ENCODE data around the gene STAMBPL1.
A peak's percentile ranks its signal among the peaks of the same experiment; 100 is the strongest.
"Not testable (repeated sequence)": the region's sequence is repeated elsewhere in the genome, so short reads cannot be mapped to it uniquely, and the experiment has no call there.

The STAMBPL1 gene

GRCh38 chr10:88926566-88927415 is 46.7 kb downstream of the STAMBPL1 start:
- no peak for FAIRE-seq

- no peak for FAIRE-seq
Measured at GRCh38 chr10:88927416-88927690, 47.3 kb downstream of the STAMBPL1 start.

DNA sequence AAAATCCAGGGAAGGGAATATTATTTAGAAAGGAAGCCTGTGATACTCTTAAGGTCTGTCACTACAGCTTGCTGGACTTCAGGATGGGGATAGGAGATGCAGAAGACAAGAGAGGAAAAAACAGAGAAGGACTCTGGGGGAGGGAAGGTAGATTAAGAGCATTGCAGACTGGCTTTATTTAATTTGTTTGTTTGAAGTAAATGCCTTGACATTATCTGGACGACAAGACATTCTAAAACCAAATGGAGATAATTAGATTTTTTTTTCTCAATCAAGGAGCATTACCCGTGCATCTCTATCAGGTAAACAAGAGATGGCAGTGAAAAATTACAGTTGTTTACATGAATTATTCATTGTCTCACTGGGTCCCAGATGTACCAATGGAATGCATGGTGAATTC is 48.2 kb downstream of the STAMBPL1 start:
- no peak for FAIRE-seq

- FAIRE-seq, result no peak
Measured at GRCh38 chr10:88931548-88931947, 51.5 kb downstream of the STAMBPL1 start.

GRCh38 chr10:88932029-88932428 is 52.0 kb downstream of the STAMBPL1 start:
- not testable (repeated sequence) for FAIRE-seq

GRCh38 chr10:88932539-88933256 is 52.7 kb downstream of the STAMBPL1 start:
- no peak for FAIRE-seq

DNA sequence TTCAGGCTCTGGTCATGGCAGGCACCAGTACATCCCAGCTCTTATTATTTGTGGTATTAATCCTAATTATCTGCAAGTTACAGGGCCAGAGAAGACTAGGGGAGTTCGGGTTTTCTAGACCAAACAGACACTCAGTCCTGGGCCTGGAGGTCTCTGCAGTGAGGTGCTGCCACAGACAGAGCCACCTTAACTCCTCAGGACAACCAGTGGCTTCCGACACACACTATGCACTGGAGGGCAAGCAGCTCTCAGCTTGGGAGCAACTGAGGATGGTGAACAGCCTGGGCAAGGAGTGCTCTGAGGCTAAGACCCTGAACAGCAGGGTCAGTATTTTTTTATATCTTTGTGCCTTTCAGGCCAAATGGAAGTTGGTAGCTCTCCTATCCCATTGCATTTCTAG is 53.5 kb downstream of the STAMBPL1 start:
- FAIRE-seq, result no peak

DNA sequence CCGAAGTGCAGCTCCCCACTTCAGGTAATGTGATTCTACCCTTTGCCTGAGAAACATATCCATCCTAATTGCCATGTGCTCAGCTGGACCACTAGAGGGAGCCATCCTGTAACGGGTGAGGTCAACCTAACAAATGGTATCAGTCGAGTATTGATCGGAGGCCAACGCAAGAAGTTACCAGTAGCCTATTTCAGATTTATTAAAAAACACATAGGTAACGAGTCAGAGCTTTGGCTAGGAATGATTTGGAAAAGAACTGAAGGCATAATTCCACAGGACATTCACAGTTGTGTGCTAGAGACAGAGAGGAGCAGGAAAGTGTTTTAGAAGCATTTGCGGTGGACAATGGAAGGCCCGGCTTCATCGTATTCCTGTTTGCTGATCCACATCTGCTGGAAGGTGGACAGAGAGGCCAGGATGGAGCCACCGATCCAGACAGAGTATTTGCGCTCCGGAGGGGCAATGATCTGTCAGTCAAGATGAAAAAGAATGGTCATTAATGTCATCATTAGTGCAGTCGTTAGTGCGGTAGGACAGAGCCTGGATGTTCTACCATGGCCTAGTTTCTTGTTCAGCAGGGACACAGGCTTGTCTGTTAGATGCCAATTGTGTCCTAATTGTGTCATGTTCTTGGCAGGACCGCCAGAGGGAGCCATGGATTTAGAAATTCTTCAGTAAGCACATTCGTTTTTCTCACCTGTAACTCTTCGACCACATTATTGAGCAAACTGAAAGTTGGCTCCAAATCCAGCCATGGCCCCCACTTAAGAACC is 55.0 kb downstream of the STAMBPL1 start:
- FAIRE-seq, result peak; percentile 66

GRCh38 chr10:88936656-88937055 is 56.6 kb downstream of the STAMBPL1 start:
- FAIRE-seq, result no peak

- FAIRE-seq, result no peak
Measured at GRCh38 chr10:88938039-88938438, 58.0 kb downstream of the STAMBPL1 start.

GRCh38 chr10:88938938-88939337 is 58.9 kb downstream of the STAMBPL1 start:
- FAIRE-seq, result no peak

DNA sequence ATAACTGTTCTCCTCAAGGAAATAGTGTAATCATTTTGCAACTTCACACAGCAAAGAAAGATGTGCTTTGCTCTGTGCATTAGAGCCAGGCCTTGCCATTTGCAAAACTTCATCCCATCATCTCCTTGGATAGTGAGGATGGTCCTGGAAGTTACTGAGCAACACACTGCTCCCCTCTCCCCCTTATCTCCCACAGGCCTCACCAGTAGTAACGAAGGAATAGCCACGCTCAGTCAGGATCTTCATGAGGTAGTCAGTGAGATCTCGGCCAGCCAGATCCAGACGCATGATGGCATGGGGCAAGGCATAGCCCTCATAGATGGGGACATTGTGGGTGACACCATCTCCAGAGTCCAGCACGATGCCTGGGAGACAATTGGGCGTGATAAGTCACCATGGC is 61.0 kb downstream of the STAMBPL1 start:
- no peak for FAIRE-seq

- no peak for FAIRE-seq
Measured at GRCh38 chr10:88943778-88944177, 63.7 kb downstream of the STAMBPL1 start.

DNA sequence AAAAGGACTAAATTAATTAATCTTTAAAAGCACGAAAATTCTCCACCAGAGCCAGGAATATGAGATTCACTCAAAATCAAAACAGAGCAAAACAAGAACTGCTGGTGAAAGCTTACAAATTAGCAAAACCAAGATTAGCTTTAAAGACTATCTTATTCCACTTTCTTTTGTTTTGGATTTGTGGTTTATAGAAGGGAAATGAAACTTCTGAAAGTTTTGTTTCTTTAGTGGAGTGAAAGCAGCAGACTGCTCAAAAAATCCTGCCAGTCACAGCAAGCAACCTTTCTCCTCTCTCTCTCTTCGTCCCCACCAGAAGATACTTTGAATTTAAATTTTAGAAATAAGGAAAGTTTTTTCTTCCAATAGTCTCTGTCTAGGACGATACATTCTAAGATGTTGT is 64.8 kb downstream of the STAMBPL1 start:
- no peak for FAIRE-seq

DNA sequence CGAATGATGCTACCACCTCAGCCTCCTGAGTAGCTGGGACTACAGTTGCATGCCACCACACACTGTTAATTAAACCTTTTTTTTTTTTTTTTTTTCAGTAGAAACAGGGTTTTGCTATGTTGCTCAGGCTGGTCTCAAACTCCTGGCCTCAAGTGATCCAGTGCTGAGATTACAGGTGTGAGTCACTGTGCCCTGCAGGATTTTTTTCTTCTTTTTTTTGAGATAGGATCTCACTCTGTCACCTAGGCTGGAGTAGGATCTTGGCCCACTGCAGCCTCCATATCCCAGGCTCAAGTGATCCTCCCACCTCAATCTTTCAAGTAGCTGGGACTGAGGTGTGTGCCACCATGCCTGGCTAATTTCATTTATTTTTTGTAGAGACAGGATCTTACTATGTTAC is 66.2 kb downstream of the STAMBPL1 start:
- no peak for FAIRE-seq

DNA sequence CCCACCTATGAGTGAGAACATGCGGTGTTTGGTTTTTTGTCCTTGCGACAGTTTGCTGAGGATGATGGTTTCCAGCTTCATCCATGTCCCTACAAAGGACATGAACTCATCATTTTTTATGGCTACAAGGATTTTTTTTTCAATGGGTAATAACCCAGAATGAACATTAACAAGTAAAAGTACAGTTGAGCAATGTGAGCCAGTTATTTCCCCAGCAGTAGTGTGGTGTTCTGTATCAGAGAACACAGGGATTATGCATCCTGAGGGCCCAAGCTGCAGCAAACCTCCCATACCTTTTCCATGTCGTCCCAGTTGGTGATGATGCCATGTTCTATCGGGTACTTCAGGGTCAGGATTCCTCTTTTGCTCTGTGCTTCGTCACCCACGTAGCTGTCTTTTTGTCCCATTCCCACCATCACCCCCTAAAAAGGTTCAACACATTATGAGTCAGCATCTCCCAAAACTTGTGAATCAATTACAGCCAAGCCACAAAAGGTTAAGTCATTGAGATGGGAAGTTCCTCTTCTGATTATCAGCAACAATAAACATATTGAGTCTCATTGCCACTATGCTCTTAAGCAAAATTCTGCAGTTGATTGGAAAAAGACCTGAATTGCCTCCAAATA is 67.0 kb downstream of the STAMBPL1 start:
- FAIRE-seq, result no peak

DNA sequence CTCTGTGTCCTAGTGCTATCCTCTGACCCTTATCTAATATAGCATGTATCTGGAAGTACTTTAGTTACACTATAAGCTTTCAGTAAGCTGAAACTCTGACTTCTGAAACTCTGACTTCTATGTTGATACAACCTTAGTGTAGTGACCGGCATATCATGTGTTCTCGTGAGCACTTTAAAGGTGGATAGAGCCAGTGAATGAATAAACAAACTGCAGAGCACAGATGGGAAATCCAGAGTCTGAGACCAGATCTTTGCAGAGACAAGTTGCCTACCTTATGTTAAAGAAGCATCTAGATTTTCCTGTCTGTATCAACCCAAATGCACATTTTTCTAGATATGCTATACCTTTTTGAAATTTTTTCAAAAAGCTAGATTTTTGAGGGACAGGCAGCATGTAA is 69.0 kb downstream of the STAMBPL1 start:
- no peak for FAIRE-seq

DNA sequence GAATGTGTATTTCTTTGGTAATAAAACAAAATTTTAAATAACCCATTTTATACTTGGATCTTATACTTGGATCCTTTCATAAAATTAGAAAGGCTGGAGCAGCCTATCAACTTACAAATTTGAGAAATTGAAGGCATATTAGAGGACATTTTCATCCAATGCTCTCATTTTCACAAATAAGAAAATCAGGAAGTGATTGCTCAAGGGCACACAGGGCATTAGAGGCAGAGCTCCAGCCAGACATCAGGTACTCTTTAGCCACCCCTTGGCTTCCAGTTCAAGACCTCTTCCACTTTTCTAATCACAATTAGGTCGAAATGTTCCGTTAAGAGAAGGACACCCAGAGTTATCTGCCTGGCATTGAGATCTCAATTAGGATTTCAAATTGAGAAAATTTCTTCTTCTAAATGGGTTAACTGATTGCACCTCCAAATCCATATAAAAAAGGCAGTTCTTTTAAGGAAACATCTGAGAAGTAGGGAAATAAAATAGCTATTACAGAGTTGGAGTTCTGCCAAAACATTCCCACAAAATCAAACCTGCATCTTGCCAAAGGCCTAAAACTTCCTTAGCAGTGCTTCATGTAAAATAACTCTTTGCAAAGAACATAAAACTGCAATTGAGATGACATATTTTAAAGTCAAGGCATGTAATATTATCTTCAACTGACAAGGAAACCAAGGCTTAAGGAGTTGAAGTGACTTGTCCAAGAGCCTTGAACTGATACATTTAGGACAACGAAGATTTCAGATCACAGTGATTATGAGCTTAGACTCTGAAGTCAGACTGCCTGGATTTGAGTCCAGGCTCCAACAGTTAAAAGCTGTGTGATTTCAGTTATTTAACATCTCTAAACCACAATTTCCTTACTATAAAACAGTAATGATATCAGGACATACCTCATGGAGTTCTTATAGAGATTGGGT is 70.1 kb downstream of the STAMBPL1 start:
- no peak for FAIRE-seq

- no peak for FAIRE-seq
Measured at GRCh38 chr10:88952647-88953111, 72.6 kb downstream of the STAMBPL1 start, which contains the start of gene ACTA2. ACTA2 (minus strand) TSS chr10:88952773; CDS start chr10:88948930, 3,843 bp downstream.

GRCh38 chr10:88953662-88954061 is 73.6 kb downstream of the STAMBPL1 start:
- FAIRE-seq, result no peak

GRCh38 chr10:88954458-88955083 is 74.5 kb downstream of the STAMBPL1 start:
- no peak for FAIRE-seq

All from colon (tissue), 2 donors.